ENCODE measurements around the gene ROCK2. TPM values are rescaled to one million over a fixed set of nuclear protein-coding genes. Genes with fewer than 3 reads are reported as not detected.

Gene ROCK2
- total and polyA plus RNA-seq, 4 donors = 5.3 to 31.0 (median 12.2) TPM

DNA sequence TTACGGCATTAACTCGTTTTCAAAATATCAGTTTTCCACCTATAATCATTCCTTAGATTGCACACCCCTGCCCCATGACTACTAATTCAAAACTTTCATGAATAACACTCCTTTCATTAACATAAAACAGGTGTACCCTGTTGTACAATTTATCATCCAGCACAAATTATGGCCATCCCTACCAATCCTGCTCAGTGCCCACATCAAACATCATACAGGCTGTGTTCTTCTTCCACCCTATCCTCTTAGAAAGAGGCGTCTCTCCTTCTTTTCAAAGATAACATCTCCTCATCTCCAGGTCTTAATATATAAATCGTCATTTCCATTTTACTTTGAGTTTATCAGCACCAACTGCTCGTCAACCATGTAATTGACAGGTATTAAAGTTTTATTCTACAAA lies 121.6 kb downstream of the ROCK2 start (continued):
- TF ChIP-seq CTCF (IDR thresholded peaks at IDR 0.05; ENCODE audit: low read depth, low read length, missing input control) (no peak), JUND (IDR thresholded peaks at IDR 0.05) (no peak), HNF4G (IDR thresholded peaks at IDR 0.05) (no peak), ZBTB33 (IDR thresholded peaks at IDR 0.05) (no peak)

DNA sequence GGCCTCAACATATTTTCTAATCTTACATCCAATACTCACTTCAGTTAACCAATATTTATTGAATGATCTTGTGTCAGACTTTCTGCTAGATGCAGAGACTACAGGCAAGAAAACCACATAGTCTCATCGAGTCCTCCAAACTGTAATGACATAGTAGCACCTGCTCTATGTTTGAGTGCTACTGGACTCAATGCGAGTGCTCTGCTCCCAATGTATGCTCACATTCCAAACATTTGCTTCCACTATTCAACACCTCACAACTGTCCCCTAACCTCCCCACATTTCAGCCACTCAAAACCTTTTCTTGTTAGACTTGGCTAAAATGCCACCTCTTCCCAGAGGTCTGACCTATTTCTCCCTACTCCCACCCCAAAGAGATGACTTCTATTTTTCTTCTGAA lies 124.0 kb downstream of the ROCK2 start:
- no peak for DNase-seq (ENCODE audit: low spot score)
- no peak for TF ChIP-seq GABPA (IDR thresholded peaks at IDR 0.05 in 1 of 2, conservative IDR thresholded peaks at IDR 0.05 in 1 of 2)
- no peak for TF ChIP-seq SP1 (IDR thresholded peaks at IDR 0.05)
- TF ChIP-seq YY1 (IDR thresholded peaks at IDR 0.05) = no peak
- no peak for TF ChIP-seq NR2F2 (IDR thresholded peaks at IDR 0.05)
- no peak for TF ChIP-seq HNF4G (IDR thresholded peaks at IDR 0.05)
- TF ChIP-seq HNF4A (conservative IDR thresholded peaks at IDR 0.05) = no peak
- TF ChIP-seq, protein P1, sequence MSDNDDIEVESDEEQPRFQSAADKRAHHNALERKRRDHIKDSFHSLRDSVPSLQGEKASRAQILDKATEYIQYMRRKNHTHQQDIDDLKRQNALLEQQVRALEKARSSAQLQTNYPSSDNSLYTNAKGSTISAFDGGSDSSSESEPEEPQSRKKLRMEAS (IDR thresholded peaks at IDR 0.05) = no peak
- no peak for TF ChIP-seq TAF1 (conservative IDR thresholded peaks at IDR 0.05)
- TF ChIP-seq RAD21 (IDR thresholded peaks at IDR 0.05) = no peak
- no peak for TF ChIP-seq EGR1 (IDR thresholded peaks at IDR 0.05; ENCODE audit: low read depth in 2 of 2)
- no peak for TF ChIP-seq CTCF (IDR thresholded peaks at IDR 0.05; ENCODE audit: low read depth, low read length, missing input control)
- no peak for TF ChIP-seq ZBTB33 (IDR thresholded peaks at IDR 0.05)
- no peak for TF ChIP-seq FOXA1 (IDR thresholded peaks at IDR 0.05)
- TF ChIP-seq, protein P2, sequence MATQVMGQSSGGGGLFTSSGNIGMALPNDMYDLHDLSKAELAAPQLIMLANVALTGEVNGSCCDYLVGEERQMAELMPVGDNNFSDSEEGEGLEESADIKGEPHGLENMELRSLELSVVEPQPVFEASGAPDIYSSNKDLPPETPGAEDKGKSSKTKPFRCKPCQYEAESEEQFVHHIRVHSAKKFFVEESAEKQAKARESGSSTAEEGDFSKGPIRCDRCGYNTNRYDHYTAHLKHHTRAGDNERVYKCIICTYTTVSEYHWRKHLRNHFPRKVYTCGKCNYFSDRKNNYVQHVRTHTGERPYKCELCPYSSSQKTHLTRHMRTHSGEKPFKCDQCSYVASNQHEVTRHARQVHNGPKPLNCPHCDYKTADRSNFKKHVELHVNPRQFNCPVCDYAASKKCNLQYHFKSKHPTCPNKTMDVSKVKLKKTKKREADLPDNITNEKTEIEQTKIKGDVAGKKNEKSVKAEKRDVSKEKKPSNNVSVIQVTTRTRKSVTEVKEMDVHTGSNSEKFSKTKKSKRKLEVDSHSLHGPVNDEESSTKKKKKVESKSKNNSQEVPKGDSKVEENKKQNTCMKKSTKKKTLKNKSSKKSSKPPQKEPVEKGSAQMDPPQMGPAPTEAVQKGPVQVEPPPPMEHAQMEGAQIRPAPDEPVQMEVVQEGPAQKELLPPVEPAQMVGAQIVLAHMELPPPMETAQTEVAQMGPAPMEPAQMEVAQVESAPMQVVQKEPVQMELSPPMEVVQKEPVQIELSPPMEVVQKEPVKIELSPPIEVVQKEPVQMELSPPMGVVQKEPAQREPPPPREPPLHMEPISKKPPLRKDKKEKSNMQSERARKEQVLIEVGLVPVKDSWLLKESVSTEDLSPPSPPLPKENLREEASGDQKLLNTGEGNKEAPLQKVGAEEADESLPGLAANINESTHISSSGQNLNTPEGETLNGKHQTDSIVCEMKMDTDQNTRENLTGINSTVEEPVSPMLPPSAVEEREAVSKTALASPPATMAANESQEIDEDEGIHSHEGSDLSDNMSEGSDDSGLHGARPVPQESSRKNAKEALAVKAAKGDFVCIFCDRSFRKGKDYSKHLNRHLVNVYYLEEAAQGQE (IDR thresholded peaks at IDR 0.05) = no peak
- TF ChIP-seq RXRA (IDR thresholded peaks at IDR 0.05) = no peak
- Histone ChIP-seq H3K4me3 (ENCODE audit: low read depth in 1 of 3, low read length in 3 of 3) (no peak overlapping the region), H3K9me3 (ENCODE audit: control insufficient read depth in 4 of 4, low read length in 3 of 4) (no peaks in the 10 kb centered on the region), H3K27ac (ENCODE audit: low read depth in 1 of 2, low read length in 2 of 2) (no peak overlapping the region), H3K9ac (ENCODE audit: low read depth in 1 of 2, low read length in 2 of 2) (no peak overlapping the region), H3K4me1 (ENCODE audit: control insufficient read depth in 4 of 4, insufficient read depth in 4 of 4, low read length in 3 of 4) (no peaks in the 10 kb centered on the region), H3K36me3 (ENCODE audit: control insufficient read depth in 4 of 4, insufficient read depth in 3 of 4, low read depth in 1 of 4, low read length in 3 of 4) (peaks cover 2 to 29% (median 15%) of the 10 kb centered on the region in 4 donors), H3K27me3 (ENCODE audit: control insufficient read depth in 4 of 4, insufficient read depth in 4 of 4, low read length in 3 of 4) (no peaks in the 10 kb centered on the region)
- over 99% methylated on average over 2 of the region's 2 CpGs for WGBS
